Smooth muscle cell (in vitro differentiated cells): ENCODE results near the gene CBFA2T2. TPM values are rescaled to one million over a fixed set of nuclear protein-coding genes. Genes with fewer than 3 reads are reported as not detected.
"Not testable (repeated sequence)": the region's sequence is repeated elsewhere in the genome, so short reads cannot be mapped to it uniquely, and the experiment has no call there.

Source experiments
- DNase-seq: peaks from one replicate; lab custom pipeline; 2025; ENCODE audit not compliant: unreplicated experiment; lab: John Stamatoyannopoulos, UW
- H2AFZ ChIP-seq: fragments of 200-600 bp; sonication (generic); 2 replicates; pipeline ENCODE4 v1.6.0; 2016; ENCODE audit warnings: antibody characterized with exemption, low read depth, mild to moderate bottlenecking
- H3F3A ChIP-seq: fragments of 200-600 bp; sonication (generic); 2 replicates; pipeline ENCODE4 v1.6.0; 2017; ENCODE audit warnings: antibody characterized with exemption, low read depth
- H3K27ac ChIP-seq: fragments of 200-600 bp; sonication (generic); 2 replicates; pipeline ENCODE4 v1.5.1; 2016; ENCODE audit warnings: low read depth, mild to moderate bottlenecking
- H3K27me3 ChIP-seq: fragments of 200-600 bp; sonication (generic); 2 replicates; pipeline ENCODE4 v1.6.1; 2016; ENCODE audit warnings: low read depth, mild to moderate bottlenecking
- H3K36me3 ChIP-seq: fragments of 200-600 bp; sonication (generic); 2 replicates; pipeline ENCODE4 v1.5.1; 2016; ENCODE audit warnings: low read depth
- H3K4me1 ChIP-seq: fragments of 200-600 bp; sonication (generic); 2 replicates; pipeline ENCODE4 v1.5.1; 2016; ENCODE audit warnings: low read depth
- H3K4me2 ChIP-seq: fragments of 200-600 bp; sonication (generic); 2 replicates; pipeline ENCODE4 v1.6.0; 2016; ENCODE audit warnings: mild to moderate bottlenecking
- H3K4me3 ChIP-seq: fragments of 200-600 bp; sonication (generic); 2 replicates; pipeline ENCODE4 v1.5.1; 2016; ENCODE audit warnings: mild to moderate bottlenecking
- H3K79me2 ChIP-seq: fragments of 200-600 bp; sonication (generic); 2 replicates; pipeline ENCODE4 v1.6.0; 2016; ENCODE audit warnings: low read depth, mild to moderate bottlenecking
- H3K9ac ChIP-seq: fragments of 200-600 bp; sonication (generic); 2 replicates; pipeline ENCODE4 v1.6.0; 2016; ENCODE audit warnings: low read depth
- H3K9me3 ChIP-seq: fragments of 200-600 bp; sonication (generic); replicated peaks from 2 replicates; pipeline ENCODE4 v1.5.1; 2016; ENCODE audit warnings: low read depth
- H4K20me1 ChIP-seq: fragments of 200-600 bp; sonication (generic); 2 replicates; pipeline ENCODE4 v1.6.0; 2016; ENCODE audit warnings: low read depth
- WGBS: methylation state at CpG from one replicate; pipeline ENCODE4 v1.1.7; 2016; ENCODE audit warnings: low lambda C conversion rate; 5-methylcytosine and 5-hydroxymethylcytosine counted together
- polyA plus RNA-seq: library from polyadenylated mRNA; unstranded; fragments of >200 nt; fragmentation: Nextera tagmentation; extraction: Ambion mirVana; gene quantifications from 2 replicates; pipeline ENCODE4 v1.2.1, GENCODE V29; 2016
- total RNA-seq: library from RNA; depleted of rRNA; stranded (reverse); fragments of >200 nt; gene quantifications from 2 replicates; pipeline ENCODE4 v1.2.3, GENCODE V29; 2014
- TF ChIP-seq, protein P1 (sequence below): fragments of 200-600 bp; sonication (generic); IDR thresholded peaks from 2 replicates; pipeline ENCODE4 v1.5.1; 2017; ENCODE audit warnings: borderline replicate concordance, mild to moderate bottlenecking, antibody characterized with exemption; ENCODE audit not compliant: insufficient read depth, poor library complexity, severe bottlenecking

The CBFA2T2 gene
- total and polyA plus RNA-seq, 2 experiments from 2014 or later, result 18.2 to 41.6 TPM

- Histone ChIP-seq H3K79me2 (no peaks in the 10 kb centered on the region), H3K4me3 (no peak overlapping the region), H3K4me1 (no peaks in the 10 kb centered on the region), H3K36me3 (no peaks in the 10 kb centered on the region), H3K9ac (no peak overlapping the region), H3K4me2 (no peak overlapping the region), H4K20me1 (no peaks in the 10 kb centered on the region), H2AFZ (no peak overlapping the region), H3K27ac (no peak overlapping the region), H3F3A (no peaks in the 10 kb centered on the region), H3K27me3 (no peaks in the 10 kb centered on the region), H3K9me3 (no peaks in the 10 kb centered on the region)
- no peak for DNase-seq
- WGBS, result 90% methylated on average over 7 of the region's 7 CpGs
- TF ChIP-seq, protein P1, sequence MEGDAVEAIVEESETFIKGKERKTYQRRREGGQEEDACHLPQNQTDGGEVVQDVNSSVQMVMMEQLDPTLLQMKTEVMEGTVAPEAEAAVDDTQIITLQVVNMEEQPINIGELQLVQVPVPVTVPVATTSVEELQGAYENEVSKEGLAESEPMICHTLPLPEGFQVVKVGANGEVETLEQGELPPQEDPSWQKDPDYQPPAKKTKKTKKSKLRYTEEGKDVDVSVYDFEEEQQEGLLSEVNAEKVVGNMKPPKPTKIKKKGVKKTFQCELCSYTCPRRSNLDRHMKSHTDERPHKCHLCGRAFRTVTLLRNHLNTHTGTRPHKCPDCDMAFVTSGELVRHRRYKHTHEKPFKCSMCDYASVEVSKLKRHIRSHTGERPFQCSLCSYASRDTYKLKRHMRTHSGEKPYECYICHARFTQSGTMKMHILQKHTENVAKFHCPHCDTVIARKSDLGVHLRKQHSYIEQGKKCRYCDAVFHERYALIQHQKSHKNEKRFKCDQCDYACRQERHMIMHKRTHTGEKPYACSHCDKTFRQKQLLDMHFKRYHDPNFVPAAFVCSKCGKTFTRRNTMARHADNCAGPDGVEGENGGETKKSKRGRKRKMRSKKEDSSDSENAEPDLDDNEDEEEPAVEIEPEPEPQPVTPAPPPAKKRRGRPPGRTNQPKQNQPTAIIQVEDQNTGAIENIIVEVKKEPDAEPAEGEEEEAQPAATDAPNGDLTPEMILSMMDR, result no peak
Observed at GRCh38 chr20:33463332-33464101, 26.4 kb upstream of the CBFA2T2 start.

DNA sequence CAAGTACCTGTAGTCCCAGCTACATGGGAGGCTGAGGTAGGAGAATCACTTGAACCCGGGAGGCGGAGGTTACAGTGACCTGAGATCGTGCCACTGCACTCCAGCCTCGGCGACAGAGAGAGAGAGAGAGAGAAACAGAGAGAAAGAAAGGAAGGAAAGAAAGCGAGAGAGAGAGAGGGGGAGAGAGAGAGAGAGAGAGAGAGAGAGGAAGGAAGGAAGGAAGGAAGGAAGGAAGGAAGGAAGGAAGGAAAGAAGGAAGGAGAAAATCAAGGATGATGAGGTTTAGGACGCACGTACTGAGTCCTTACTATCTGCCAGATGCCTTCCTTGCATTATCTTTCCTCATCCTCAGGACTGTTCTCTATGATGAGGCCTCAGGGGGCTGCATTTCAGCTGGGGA, 25.1 kb upstream of the CBFA2T2 start:
- H3K4me2 ChIP-seq, H3K36me3 ChIP-seq, H2AFZ ChIP-seq, H3K27me3 ChIP-seq, H3K27ac ChIP-seq, H3K4me3 ChIP-seq, H3K9ac ChIP-seq, H3K9me3 ChIP-seq, DNase-seq, H4K20me1 ChIP-seq, H3K4me1 ChIP-seq, H3F3A ChIP-seq, H3K79me2 ChIP-seq: not testable (repeated sequence)
- WGBS, result 97% methylated on average over 8 of the region's 8 CpGs

GRCh38 chr20:33465481-33466302, 24.2 kb upstream of the CBFA2T2 start:
- 79% methylated on average over 9 of the region's 9 CpGs for WGBS

GRCh38 chr20:33466303-33466646, 23.6 kb upstream of the CBFA2T2 start:
- Histone ChIP-seq H3K4me1 (no peaks in the 10 kb centered on the region), H3K9me3 (no peaks in the 10 kb centered on the region), H2AFZ (no peak overlapping the region), H3F3A (no peaks in the 10 kb centered on the region), H3K27me3 (no peaks in the 10 kb centered on the region), H3K36me3 (no peaks in the 10 kb centered on the region), H3K27ac (no peak overlapping the region), H3K9ac (no peak overlapping the region), H3K4me3 (no peak overlapping the region), H4K20me1 (no peaks in the 10 kb centered on the region), H3K79me2 (no peaks in the 10 kb centered on the region), H3K4me2 (no peak overlapping the region)
- no peak for DNase-seq
- TF ChIP-seq, protein P1, result no peak
- WGBS, result 79% methylated on average over 3 of the region's 3 CpGs

More at GRCh38 chr20:33465481-33466302, 24.2 kb upstream of the CBFA2T2 start:
- no peaks in the 10 kb centered on the region for H4K20me1 ChIP-seq
- H3K27me3 ChIP-seq, result no peaks in the 10 kb centered on the region
- H3K36me3 ChIP-seq, result no peaks in the 10 kb centered on the region
- H3K9me3 ChIP-seq, result no peaks in the 10 kb centered on the region
- no peak for DNase-seq
- H3F3A ChIP-seq, result no peaks in the 10 kb centered on the region
- H3K79me2 ChIP-seq, result no peaks in the 10 kb centered on the region
- H3K9ac ChIP-seq, result no peak overlapping the region
- no peak overlapping the region for H3K27ac ChIP-seq
- H3K4me1 ChIP-seq, result no peaks in the 10 kb centered on the region
- no peak overlapping the region for H3K4me3 ChIP-seq
- TF ChIP-seq, protein P1, result no peak
- no peak overlapping the region for H3K4me2 ChIP-seq
- no peak overlapping the region for H2AFZ ChIP-seq
